Cardiac septum (tissue), 1 donor: Measurements from ENCODE around the gene BLCAP. TPM values are rescaled to one million over a fixed set of nuclear protein-coding genes. Genes with fewer than 3 reads are reported as not detected.
"Not testable (repeated sequence)": the region's sequence is repeated elsewhere in the genome, so short reads cannot be mapped to it uniquely, and the experiment has no call there.

Experiments
- DNase-seq: peaks from one replicate; pipeline ENCODE4 v3.0.0-alpha.2; 2020; ENCODE audit warnings: low spot score
- intact Hi-C: fragments of 100-400 bp; cut with DNase I; formaldehyde crosslinking; loops from one replicate; pipeline ENCODE4 v1.14.0; 2022
- total RNA-seq: library from RNA; stranded (reverse); fragmentation: NEBNext Ultra II Directional; extraction: Animal tissue kit (Norgen Biotek cat#: 25700); gene quantifications from one replicate; pipeline ENCODE4 v1.2.1, GENCODE V29; 2021
- donor health status: DM: no; HTN: no; CAD: no.

BLCAP gene
- total RNA-seq, 1 donor from 2014 or later: 89.3 TPM

DNA sequence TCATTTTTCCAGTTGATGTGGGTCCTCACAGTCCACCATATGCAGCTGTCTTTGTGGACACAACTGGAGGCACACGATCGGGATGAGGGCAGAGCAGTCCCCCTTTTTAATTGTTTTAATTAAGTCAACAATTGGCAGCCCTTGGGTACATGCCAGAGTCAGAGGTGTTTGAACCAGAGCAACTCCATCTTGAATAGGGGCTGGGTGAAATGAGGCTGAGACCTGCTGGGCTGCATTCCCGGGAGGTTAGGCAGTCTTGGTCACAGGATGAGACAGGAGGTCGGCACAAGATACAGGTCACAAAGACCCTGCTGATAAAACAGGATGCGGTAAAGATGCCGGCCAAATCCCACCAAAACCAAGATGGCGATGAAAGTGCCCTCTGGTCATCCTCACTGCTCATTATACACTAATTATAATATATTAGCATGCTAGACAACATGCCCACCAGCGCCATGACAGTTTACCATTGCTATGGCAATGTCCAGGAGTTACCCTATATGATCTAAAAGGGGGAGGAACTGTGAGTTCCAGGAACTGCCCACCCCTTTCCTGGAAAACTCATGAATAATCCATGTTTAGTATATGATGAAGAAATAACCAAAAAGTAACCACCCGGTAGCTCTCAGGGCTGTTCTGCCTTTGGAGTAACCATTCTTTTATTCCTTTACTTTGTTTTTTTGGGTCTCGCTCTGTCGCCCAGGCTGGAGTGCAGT, 31.8 kb upstream of the BLCAP start:
- DNase-seq: no peak
- intact Hi-C loops: loop anchor here (5.0 to 10.0 kb wide), 2 partner anchors 433 to 665 kb away; no protein-coding TSS in a partner anchor

DNA sequence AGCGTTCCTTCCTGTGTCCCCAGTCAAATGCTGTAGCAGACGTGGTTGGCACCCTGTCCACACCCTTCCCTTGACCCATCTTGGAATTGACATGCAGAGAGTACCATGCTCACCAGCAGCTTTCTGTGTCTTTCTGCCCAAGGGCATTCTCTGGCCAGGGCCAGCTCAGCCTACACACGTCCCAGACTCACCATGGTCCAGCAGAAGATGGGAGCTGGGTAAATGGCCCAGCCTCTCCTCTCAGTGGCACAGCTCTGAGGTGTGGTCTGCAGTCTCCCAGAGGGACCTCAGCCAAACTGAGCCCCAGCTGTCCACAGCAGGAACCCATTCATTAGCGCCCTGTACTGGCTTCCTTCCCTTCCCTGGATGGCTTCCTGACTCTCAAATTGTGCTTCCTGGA, 31.1 kb upstream of the BLCAP start:
- intact Hi-C loops: no loop called here
- no peak for DNase-seq

DNA sequence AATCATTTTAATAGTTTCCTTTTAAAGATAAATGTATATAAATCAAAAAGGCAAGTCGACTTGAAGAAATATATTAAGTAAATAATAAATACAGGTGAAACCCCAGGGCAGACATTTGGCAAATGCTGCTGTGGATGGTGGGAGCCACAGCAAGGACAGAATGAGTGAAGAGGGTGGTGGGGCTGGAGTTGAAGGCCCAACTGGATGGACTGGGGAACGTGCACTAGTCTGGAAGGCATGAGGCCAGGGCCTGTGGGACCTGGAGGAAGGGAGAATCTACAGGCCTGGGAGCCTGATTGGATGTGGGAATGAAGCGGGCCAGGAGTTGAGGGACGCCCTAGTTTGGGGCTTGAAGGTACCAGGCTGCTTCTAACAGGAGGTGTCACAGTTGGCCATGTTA, 30.6 kb upstream of the BLCAP start:
- intact Hi-C loops: no loop called here
- no peak for DNase-seq

DNA sequence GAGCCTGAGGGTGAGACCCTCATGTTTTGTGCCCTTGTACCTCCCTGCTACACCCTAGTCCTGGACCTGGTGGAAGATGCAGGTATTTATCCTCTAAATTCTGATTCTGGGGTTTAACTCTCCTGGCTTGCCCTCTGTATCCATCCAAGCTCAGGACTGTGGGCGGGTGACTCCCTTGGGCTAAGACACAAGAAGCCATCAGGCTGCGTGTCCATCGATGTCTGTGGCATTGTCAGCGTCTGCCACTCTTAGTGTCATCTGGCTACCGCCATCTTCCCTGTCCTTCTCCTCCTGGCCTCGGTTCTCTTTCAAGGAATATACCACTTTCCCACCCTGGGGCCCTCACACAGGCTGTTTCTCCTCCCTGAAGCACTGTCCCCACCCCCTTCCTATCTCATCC, 28.9 kb upstream of the BLCAP start:
- intact Hi-C loops: no loop called here
- DNase-seq: no peak

DNA sequence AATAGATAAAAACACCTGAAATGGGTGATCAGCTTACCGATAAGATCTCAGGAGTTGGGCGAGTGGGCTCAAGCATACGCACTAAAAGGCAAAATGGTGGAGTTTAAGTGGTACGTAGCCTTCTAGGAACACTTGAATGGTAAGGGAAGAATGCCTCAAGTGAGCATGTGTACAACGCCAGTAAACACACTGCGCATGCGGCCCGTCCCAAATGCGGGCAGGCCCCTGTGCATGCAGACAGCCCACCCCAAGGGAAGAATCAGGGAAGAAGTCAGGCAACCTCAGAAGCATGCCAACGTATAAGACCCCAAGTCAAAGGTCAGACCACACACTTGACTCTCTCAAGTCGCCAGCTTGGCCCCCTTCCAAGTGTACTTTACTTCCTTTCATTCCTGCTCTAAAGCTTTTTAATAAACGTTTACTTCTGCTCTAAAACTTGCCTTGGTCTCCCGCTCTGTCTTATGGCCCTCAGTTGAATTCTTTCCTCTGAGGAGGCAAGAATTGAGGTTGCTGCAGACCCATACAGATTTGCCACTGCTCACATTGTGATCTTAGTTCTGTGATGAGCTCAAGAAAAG, 27.1 kb upstream of the BLCAP start:
- DNase-seq, intact Hi-C loops: not testable (repeated sequence)

DNA sequence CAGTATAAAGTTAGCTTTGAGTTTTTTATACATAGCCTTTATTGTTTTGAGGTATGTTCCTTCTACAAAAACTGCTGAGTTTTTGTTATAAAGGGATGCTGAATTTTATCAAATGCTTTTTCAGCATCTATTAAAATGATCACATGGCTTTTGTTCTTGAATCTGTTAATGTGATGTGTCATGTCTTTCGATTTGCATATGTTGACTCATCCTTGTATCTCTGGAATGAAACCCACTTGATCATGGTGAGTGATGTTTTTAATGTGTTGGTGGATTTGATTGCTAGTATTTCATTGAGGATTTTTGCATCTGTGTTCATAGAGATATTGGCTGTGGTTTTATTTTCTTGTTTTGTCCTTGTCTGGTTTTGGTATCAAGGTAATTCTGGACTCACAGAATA, 24.7 kb upstream of the BLCAP start:
- DNase-seq: no peak
- intact Hi-C loops: no loop called here

DNA sequence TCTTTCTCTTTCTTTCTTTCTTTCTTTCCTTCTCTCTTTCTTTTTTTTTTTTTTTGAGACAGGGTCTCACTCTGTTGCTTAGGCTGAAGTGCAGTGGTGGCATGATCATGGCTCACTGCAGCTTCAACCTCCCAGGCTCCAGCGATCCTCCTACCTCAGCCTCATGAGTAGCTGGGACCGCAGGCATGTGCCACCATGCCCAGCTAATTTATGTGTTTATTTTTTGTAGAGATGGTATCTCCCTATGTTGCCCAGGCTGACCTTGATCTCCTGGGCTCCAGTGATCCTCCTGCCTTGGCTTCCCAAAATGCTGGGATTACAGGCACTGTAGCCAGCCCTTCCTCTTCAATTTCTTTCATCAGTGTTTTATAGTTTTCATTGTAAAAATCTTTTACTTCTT, 24.0 kb upstream of the BLCAP start:
- intact Hi-C loops, DNase-seq: not testable (repeated sequence)

DNA sequence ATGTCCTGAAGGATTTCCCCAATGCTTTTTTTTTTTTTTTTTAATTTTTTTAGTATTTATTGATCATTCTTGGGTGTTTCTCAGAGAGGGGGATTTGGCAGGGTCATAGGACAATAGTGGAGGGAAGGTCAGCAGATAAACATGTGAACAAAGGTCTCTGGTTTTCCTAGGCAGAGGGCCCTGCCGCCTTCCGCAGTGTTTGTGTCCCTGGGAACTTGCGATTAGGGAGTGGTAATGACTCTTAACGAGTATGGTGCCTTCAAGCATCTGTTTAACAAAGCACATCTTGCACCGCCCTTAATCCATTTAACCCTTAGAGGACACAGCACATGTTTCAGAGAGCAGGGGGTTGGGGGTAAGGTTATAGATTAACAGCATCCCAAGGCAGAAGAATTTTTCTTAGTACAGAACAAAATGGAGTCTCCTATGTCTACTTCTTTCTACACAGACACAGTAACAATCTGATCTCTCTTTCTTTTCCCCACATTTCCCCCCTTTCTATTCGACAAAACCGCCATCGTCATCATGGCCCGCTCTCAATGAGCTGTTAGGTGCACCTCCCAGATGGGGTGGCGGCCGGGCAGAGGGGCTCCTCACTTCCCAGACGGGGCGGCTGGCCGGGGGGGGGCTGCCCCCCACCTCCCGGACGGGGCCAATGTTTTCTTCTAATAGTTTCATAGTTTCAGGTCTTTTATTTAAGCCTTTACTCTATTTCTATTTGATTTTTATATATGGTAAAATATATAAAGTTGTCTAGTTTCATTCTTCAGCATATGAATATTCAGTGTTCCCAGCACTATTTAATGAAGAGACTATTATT, 22.6 kb upstream of the BLCAP start:
- intact Hi-C loops, DNase-seq: not testable (repeated sequence)

DNA sequence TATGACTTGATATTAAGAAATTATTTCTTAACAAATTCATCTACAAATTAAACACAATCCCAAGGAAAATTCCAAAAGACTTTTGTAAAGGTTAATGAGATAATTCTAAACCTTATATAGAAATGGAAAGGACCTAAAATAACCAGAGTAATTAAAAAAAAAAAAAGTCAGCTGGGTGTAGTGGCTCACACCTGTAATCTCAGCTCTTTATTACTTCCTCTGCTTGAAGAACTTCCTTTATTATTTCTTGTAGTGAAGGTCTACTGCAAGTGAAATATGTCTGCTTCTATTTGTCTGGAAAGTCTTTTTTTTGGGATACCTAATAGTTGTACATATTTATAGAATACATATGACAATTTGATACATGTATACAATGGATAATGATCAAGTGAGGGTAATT, 20.2 kb upstream of the BLCAP start:
- no peak for DNase-seq
- intact Hi-C loops: no loop called here

DNA sequence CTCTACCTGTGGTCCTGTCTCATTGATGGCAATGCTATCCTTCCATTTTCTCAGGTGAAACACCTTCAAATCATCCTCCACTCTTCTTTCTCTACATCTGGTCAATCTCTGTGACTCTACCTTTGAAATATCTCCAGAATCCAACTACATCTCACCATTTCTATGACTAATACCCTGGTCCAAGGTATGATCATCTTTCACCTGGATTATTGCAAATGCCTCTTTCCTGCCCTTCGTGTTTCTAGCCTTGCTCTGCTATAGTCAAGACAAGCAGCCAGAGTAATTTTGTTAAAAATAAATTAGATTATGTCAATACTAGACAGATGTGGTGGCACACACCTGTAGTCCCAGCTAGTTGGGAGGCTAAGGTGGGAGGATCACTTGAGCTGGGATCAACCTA, 17.8 kb upstream of the BLCAP start:
- intact Hi-C loops: no loop called here
- DNase-seq: no peak

DNA sequence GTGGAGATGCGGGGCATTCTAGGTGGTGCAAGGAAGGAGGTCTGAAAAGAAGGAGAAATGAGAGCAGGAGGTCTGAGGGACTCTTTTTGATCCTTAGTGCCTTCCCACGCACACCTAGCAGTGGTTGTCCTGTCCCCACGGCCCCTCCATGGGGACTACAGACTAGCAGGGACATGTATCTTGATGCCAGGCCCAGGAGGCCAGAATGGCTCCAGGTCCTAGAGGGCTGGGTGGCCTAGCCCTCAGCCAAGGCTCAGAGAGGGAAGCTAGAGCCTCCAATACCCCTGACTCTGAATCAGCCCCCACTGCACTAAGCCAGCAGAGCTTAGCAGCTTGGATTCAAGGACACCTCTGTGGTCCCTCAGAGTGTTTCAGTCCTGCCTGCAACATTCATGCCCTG, 16.7 kb upstream of the BLCAP start:
- no peak for DNase-seq
- intact Hi-C loops: no loop called here

DNA sequence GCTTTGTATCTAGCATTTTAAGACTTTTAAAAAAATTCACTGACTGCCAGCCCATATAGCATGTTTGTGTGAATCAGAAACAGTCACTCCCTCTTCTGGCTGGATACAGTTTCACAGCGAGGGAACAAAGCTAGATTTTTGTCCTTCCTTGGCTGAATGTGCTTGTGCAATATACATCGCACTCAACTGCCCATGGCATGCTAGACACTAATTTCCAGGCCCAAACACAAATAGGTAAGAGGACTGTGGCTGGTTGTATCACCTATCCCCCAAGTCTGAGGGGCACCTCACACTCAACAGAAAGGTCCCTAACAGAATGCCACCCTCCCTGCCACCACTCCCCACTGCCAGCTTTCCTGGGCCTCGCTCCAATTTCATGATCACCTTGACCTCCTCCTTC, 16.2 kb upstream of the BLCAP start:
- DNase-seq: no peak
- intact Hi-C loops: no loop called here

DNA sequence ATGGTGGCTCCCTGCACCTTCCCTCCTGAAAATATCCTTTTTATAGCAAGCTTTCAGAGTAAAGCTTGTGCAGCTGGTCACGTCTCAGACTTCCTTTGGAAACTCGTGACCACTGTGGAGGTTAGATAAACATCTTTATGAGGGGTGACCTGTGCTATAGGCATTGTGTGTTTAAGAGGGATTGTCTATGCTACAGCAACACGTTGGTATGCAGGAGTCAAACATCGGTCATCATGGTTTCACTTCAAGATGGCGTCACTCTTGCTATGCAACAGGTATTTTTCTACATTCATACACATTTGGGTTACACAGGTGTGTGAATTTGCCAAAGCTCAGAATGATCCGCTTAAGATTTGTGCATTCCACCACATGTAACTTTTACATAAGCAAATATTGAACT, 14.6 kb upstream of the BLCAP start:
- no peak for DNase-seq
- intact Hi-C loops: no loop called here

DNA sequence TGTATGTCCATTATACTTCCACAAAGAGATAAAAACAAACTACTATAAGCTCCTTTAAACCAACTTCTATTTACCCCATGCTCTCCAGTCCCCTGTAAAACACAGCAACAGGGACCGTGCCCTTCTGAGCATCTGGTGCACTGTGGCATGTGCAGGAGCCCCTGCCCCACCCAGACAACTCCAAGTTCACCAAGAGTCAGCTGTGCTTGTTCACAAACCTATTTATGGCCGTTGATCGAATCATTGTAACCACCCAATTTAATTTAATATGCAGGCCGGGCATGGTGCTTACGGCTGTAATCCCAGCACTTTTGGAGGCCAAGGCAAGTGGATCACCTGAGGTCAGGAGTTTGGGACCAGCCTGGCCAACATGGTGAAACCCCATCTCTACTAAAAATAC, 13.7 kb upstream of the BLCAP start:
- intact Hi-C loops: no loop called here
- DNase-seq: no peak

DNA sequence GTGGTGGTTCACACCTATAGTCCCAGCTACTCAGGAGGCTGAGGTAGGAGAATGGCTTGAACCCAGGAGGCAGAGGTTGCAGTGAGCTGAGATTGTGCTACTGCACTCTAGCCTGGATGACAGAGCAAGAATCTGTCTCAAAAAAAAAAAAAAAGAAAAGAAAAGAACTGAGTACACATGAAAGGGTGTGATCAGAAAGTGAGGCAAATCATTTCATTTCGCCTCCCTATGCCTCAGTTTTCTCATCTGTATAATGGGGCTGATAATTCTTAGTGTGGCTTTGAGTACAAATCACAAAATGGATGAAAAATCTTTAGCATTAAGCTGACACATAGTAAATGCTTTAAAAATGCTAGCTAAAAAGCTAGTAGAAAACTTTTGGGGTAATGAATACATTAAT, 13.2 kb upstream of the BLCAP start:
- DNase-seq, intact Hi-C loops: not testable (repeated sequence)

DNA sequence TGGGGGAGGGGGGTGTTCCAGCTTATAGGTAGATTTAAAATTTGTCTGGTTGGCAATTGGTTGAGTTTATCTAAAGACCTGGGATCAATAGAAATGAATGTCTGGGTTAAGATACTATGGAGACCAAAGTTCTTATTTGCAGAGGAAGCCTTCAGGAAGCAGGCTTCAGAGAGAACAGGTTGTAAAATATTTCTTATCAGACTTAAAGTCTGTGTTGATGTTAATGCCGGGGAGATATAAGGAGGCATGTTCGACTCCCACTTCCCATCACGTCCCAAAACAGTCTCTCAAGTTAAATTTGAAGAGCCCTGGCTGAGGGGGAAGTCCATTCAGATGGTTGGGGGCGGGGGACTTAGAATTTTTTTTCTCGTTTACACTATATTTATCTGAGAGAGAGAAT, 12.3 kb upstream of the BLCAP start:
- intact Hi-C loops: no loop called here

DNA sequence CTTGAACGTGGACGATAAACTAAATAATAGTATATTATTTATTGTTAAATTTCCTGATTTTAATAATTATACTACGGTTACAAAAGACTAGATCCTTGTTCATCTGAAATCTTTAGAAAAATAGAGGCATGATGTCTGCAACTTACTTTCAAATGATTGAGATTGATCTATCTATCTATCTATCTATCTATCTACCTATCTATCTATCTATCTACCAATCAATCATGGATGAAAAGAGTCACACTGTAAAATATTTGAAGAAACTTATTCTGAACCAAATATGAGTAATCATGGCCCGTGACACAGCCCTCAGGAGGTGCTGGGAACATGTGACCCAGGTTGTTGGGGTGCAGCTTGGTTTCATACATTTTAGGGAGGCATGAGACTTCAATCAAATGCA, 11.7 kb upstream of the BLCAP start:
- intact Hi-C loops: no loop called here

More for the DNA sequence above, 12.3 kb upstream of the BLCAP start:
- no peak for DNase-seq

DNA sequence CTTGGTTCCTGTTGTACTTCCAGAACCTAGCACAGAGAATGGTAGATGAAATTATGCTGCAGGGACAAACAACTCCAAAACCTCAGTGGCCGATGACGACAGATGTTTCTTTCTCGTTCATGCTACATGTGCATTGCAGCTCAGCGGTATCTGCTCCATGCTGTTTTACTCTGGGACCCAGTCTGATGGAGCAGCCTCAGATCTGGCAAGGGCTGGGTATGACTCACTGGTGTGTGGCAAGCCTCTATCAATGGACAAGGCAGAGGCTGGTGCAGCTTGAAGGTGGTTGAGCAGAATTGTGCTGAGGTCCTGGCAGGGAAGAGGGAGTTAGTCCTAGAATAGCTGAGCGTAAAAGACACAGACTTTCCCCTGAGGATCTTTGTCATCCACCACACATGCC, 10.3 kb upstream of the BLCAP start:
- no peak for DNase-seq
- intact Hi-C loops: no loop called here

More for the DNA sequence above, 11.7 kb upstream of the BLCAP start:
- no peak for DNase-seq

DNA sequence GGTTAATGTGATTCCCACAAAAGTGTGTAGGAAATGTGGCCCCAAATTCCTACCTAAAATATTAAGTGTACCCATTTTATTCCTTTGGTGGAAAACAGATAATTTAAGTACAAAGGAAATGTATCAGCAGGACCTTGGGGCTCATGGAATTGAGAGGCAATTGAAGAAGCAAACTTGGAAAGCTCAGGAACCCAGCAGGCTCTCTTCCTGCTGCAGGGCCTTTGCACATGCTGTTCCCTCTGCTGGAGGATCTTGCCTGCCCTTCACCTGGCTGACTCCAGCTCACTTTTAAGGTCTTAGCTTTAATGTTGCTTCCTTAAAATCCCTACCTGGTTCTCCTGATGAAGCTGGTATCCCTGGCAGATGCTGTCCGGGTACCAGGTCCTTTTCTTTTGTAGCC, 9.8 kb upstream of the BLCAP start:
- DNase-seq: no peak
- intact Hi-C loops: no loop called here

DNA sequence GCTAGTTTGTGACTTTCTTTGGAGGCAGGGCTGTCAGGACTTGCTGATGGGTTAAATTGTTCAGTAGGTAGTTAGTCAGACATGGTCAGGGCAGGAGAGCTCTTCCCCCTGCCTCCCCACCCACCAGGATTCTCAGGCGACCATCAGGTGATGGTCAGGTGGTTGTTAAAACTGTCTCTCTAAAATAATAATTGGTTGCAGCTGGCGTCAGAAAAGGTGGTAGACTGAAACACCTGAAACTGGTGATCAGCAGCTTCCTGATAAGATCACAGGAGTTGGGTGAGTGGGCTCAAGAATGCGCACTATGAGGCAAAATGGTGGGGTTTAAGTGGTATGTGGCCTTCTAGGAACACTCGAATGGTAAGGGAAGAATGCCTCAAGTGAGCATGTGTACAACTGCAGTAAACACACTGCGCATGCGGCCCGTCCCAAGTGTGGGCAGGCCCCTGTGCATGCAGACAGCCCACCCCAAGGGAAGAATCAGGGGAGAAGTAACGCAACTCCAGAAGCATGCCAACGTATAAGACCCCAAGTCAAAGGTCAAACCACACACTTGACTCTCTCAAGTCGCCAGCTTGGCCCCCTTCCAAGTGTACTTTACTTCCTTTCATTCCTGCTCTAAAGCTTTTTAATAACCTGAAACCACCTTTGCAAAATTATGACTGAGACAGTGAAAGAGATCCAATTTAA, 7.9 kb upstream of the BLCAP start:
- DNase-seq: no peak

More for the DNA sequence above, 7.9 kb upstream of the BLCAP start:
- intact Hi-C loops: loop anchor here (2.0 kb wide), 2 partner anchors 265 to 341 kb away; no protein-coding TSS in a partner anchor
